ENCODE measurements around the gene NEGR1. TPM values are rescaled to one million over a fixed set of nuclear protein-coding genes. Genes with fewer than 3 reads are reported as not detected.

The NEGR1 gene
- total RNA-seq, 4 donors from 2014 or later = 34.5 to 58.8 (median 48.5) TPM

DNA sequence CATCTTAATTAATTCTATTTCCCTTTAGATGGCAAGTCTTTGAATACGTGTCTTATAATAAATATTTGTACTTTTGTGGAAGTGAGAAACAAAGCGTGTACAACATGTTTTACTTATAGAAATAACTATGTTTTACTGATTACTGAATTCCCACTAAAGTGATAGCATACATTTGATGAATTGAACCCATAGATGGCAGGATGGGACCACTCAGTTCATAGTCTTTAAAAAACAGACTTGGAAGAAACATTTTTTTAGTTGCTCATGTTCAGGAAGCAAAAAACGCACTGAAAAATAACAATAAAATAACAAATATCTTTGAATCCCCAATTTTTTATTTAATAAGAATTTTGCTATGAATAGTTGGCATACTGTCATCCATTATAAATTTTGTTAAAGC, 694.4 kb downstream of the NEGR1 start:
- peaks cover 0 to 5% (median 2%) of the 10 kb centered on the region in 4 donors for H3K4me1 ChIP-seq
- H3K27ac ChIP-seq (replicated peaks in 1 of 4) = no peak overlapping the region
- intact Hi-C loops (cut with DNase I) = no loop called here
- no peaks in the 10 kb centered on the region for H3K9me3 ChIP-seq
- 56% methylated on average over 3 of the region's 3 CpGs for WGBS
- DNase-seq (ENCODE audit: extremely low spot score) = no peak
- H3K4me3 ChIP-seq = no peak overlapping the region
- H3K27me3 ChIP-seq = no peaks in the 10 kb centered on the region
- TF ChIP-seq CTCF (IDR thresholded peaks at IDR 0.05) (peak in 1 of 3 experiments; percentile 8), POLR2AphosphoS5 (IDR thresholded peaks at IDR 0.05) (no peak)
- peaks cover 0 to 3% (median 0%) of the 10 kb centered on the region in 4 donors for H3K36me3 ChIP-seq

DNA sequence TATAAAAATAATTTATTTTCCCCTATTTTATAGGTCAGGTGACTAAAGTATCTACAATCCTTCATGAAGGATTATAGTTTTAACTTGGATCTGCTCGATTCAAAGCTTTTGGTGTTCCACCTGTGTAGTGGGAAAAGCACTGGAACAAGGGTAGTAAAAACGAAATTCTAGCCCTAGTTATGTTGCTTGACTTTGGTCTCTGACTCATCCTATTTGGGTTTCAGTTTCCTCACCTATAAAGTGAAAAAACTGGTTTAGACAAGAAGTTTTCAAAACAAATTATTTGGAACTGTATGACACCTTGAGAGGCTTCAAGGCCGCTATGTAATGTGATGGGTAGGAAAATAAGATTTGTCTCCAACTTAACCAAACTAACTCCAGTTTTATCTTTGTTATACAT, 696.3 kb downstream of the NEGR1 start:
- H3K9me3 ChIP-seq = no peaks in the 10 kb centered on the region
- WGBS = 85% methylated on average over 3 of the region's 3 CpGs
- intact Hi-C loops (cut with DNase I) = no loop called here
- no peaks in the 10 kb centered on the region for H3K27me3 ChIP-seq
- DNase-seq (ENCODE audit: extremely low spot score) = no peak
- no peak overlapping the region for H3K27ac ChIP-seq (replicated peaks in 1 of 4)
- peaks cover 0 to 5% (median 2%) of the 10 kb centered on the region in 4 donors for H3K4me1 ChIP-seq
- TF ChIP-seq POLR2AphosphoS5 (IDR thresholded peaks at IDR 0.05) (no peak), CTCF (IDR thresholded peaks at IDR 0.05) (no peak), EP300 (IDR thresholded peaks at IDR 0.05) (no peak), POLR2A (IDR thresholded peaks at IDR 0.05; ENCODE audit: low read depth) (no peak)
- no peak overlapping the region for H3K4me3 ChIP-seq
- no peaks in the 10 kb centered on the region for H3K36me3 ChIP-seq

DNA sequence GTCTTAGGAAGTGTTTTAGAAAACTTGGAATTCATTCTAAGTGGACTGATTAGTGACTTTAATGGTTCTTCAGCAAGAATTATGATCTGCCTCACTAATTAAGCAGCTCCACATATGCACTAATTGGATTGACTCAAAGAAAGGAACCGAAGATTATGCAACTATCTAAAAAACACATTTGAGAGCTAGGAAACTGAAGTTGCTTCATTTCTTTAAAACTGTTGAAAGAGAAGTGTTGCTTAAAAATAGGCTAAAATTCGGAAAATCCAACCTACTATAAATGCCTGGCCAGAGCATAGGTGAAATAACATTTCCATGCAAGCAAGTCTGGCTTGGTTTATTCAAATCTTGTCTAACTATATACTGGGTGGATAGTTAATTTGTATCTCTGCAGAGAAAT, 698.6 kb downstream of the NEGR1 start:
- TF ChIP-seq EP300 (IDR thresholded peaks at IDR 0.05) (no peak), CTCF (IDR thresholded peaks at IDR 0.05) (no peak), POLR2AphosphoS5 (IDR thresholded peaks at IDR 0.05) (no peak), POLR2A (IDR thresholded peaks at IDR 0.05; ENCODE audit: low read depth) (no peak)
- intact Hi-C loops (cut with DNase I) = no loop called here
- H3K9me3 ChIP-seq = no peaks in the 10 kb centered on the region
- H3K27ac ChIP-seq (replicated peaks in 1 of 4) = no peak overlapping the region
- H3K4me3 ChIP-seq = no peak overlapping the region
- H3K27me3 ChIP-seq = no peaks in the 10 kb centered on the region
- no peak for DNase-seq (ENCODE audit: extremely low spot score)
- WGBS = 76% methylated on average over 2 of the region's 2 CpGs
- no peaks in the 10 kb centered on the region for H3K36me3 ChIP-seq
- peaks cover 0 to under 1% (median under 1%) of the 10 kb centered on the region in 4 donors for H3K4me1 ChIP-seq

GRCh38 chr1:71582673-71583072, 699.7 kb downstream of the NEGR1 start:
- intact Hi-C loops (cut with DNase I) = no loop called here
- H3K4me1 ChIP-seq = no peaks in the 10 kb centered on the region
- no peaks in the 10 kb centered on the region for H3K27me3 ChIP-seq
- TF ChIP-seq POLR2AphosphoS5 (IDR thresholded peaks at IDR 0.05) = no peak
- TF ChIP-seq EP300 (IDR thresholded peaks at IDR 0.05) = no peak
- TF ChIP-seq CTCF (IDR thresholded peaks at IDR 0.05) = no peak
- TF ChIP-seq POLR2A (IDR thresholded peaks at IDR 0.05; ENCODE audit: low read depth) = no peak
- 84% methylated on average over 3 of the region's 3 CpGs for WGBS
- no peaks in the 10 kb centered on the region for H3K9me3 ChIP-seq
- H3K4me3 ChIP-seq = no peak overlapping the region
- no peak overlapping the region for H3K27ac ChIP-seq (replicated peaks in 1 of 4)
- H3K36me3 ChIP-seq = no peaks in the 10 kb centered on the region
- no peak for DNase-seq (ENCODE audit: extremely low spot score)

- 88% methylated on average over 3 of the region's 3 CpGs for WGBS
- Histone ChIP-seq H3K27me3 (no peaks in the 10 kb centered on the region), H3K36me3 (no peaks in the 10 kb centered on the region), H3K27ac (replicated peaks in 1 of 4) (no peak overlapping the region), H3K4me1 (no peaks in the 10 kb centered on the region), H3K4me3 (no peak overlapping the region), H3K9me3 (no peaks in the 10 kb centered on the region)
- TF ChIP-seq POLR2AphosphoS5 (IDR thresholded peaks at IDR 0.05) (no peak), POLR2A (IDR thresholded peaks at IDR 0.05; ENCODE audit: low read depth) (no peak), EP300 (IDR thresholded peaks at IDR 0.05) (no peak), CTCF (IDR thresholded peaks at IDR 0.05) (no peak)
- no peak for DNase-seq (ENCODE audit: extremely low spot score)
- intact Hi-C loops (cut with DNase I) = no loop called here
Measured at GRCh38 chr1:71577451-71578131, 704.7 kb downstream of the NEGR1 start.
